GM20000 (cell line): ENCODE data around the gene HERC3.

Experiments
- DNase-seq: peaks from one replicate; pipeline ENCODE4 v3.0.0; 2012; ENCODE audit warnings: low spot score
- TF ChIP-seq, protein P1 (sequence below): IDR thresholded peaks from 2 replicates; pipeline ENCODE4 v1.5.1; 2012; ENCODE audit warnings: mild to moderate bottlenecking, control low read depth; ENCODE audit errors: extremely low read depth, missing control alignments

Gene HERC3

DNA sequence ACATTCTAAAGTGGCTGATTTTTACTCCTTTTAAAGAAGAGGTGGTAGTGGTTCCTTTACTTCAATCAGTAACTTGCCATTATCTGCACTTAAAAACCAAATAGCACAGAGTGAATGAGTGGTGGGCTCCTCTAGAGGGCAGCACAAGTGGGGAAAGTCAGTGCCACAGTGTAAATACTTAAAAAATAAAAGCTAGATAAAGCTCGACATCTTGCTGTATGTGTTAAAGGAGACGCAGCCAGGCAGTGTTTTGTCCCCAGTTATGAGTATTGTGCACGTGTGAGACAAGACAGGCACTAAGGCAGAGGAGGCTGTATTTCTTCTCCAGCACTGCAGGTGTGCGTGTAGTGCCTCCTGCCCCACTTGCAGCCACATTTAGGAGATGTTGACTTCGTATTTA is 80.7 kb downstream of the HERC3 start:
- DNase-seq, result peak; percentile 20
- TF ChIP-seq, protein P1, sequence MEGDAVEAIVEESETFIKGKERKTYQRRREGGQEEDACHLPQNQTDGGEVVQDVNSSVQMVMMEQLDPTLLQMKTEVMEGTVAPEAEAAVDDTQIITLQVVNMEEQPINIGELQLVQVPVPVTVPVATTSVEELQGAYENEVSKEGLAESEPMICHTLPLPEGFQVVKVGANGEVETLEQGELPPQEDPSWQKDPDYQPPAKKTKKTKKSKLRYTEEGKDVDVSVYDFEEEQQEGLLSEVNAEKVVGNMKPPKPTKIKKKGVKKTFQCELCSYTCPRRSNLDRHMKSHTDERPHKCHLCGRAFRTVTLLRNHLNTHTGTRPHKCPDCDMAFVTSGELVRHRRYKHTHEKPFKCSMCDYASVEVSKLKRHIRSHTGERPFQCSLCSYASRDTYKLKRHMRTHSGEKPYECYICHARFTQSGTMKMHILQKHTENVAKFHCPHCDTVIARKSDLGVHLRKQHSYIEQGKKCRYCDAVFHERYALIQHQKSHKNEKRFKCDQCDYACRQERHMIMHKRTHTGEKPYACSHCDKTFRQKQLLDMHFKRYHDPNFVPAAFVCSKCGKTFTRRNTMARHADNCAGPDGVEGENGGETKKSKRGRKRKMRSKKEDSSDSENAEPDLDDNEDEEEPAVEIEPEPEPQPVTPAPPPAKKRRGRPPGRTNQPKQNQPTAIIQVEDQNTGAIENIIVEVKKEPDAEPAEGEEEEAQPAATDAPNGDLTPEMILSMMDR, result peak; percentile 61

DNA sequence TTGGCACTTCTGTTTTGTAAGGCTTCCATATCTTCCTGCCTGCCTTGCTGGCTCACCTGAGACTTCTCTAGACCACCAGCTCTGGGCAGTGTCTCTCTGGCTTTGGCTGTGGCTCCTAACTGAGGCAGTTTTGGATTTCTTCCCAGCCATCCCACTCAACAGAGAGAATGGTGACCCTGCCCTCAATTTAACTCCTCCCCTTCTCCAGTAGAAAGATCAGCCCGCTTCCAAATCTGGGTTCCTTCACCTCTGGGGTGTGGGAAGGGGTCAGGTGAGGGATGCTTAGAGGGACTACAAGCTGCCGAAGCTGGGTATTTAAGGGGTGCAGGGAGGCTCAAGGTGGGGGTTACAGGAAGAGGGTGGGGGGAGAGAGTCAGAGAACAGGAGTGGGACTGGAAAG is 81.6 kb downstream of the HERC3 start:
- TF ChIP-seq, protein P1, result no peak
- no peak for DNase-seq

DNA sequence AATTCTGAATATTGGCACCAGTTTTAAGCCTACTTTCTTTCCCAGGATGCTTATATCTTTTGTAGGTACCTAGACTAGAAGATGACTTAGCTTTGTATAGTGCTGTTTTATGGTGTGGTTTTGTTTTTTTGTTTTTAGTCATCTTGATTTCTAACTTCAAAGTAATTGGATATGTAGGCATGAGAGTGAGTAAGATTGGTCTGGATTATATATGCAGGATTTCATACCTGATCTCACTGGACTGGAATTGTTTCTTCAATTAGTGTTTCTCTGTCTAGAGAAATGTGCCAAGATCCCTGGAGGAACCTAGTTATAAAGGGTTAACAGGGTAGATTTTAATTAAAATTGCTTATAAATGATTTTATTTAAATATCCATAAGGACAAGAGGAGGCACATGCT is 82.3 kb downstream of the HERC3 start:
- DNase-seq, result no peak
- TF ChIP-seq, protein P1, result no peak

DNA sequence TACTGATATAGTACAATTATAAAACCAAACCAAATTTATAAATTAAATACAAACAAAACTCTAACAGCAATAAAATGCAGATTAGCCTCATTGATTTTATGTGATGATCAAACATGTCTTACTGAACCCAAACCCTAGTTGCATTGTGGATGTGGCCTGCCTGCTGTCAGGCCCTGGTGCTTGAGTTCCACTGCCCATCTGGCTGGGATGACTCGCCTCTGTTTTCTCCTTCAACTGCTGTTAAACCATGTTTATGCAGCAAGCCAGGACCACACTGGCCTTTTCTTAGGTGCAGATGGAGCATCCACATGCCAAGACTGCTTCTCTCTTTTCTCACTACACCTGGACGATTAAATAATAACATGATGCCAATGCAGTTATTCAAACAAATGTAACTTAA is 82.7 kb downstream of the HERC3 start:
- TF ChIP-seq, protein P1, result no peak
- DNase-seq, result no peak

DNA sequence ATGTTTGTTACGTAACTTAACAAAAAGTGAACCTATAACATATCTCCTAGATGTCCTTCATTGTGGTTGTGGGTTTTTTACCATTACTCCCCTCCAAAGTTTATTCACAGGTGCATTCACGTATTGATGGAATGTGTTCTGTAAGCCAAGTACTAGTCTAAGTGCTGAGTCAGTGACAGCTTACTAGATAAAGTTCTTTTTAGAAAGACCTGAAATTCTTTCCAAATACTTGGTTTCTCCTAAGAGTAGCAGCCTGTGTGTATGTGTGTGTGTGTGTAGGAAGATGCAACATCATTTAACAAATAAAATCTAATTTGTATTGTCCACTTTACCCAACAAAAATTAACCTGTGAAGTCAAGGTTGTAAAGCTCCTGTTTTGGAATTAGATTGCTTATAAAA is 83.3 kb downstream of the HERC3 start:
- TF ChIP-seq, protein P1, result no peak
- DNase-seq, result no peak

DNA sequence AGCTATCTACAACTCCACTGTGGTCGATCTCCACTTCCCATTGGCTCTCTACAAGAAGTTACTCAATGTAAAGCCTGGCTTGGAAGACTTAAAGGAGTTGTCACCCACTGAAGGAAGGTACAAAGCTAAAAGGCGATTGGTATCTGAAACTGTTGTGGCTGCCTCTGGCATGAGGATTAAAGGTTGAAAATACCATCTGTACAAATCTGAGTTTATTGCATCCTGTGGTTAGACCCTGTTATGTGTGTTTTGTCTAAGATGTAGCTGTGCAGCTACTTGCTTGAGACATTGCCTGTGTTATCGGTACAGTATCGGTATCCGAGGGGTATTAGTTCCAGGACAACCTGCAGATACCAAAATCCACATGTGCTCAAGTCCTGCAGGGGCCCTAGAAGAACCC is 88.9 kb downstream of the HERC3 start:
- DNase-seq, result no peak
- TF ChIP-seq, protein P1, result no peak

DNA sequence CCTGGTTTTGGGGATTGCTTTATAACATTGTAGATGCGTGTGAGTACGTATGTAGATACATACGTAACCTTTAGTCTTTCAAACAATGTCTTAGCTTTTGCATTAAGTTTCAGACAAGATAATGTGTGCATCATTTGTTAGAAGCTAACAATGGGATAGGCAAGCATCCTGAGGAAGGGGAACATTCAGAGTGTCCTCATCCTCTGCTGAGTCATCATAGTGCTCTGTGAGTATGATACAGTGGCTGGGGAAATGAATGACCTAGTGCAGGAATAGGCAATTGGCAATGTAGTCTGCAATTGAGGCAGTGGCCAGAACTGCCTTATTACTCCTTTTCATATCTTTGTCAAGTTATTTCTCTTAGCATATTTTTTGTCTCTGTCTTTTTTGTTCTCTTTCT is 98.1 kb downstream of the HERC3 start:
- no peak for DNase-seq
- TF ChIP-seq, protein P1, result no peak
